Caco-2 (cell line): ENCODE results near the gene PARD3. TPM values are rescaled to one million over a fixed set of nuclear protein-coding genes. Genes with fewer than 3 reads are reported as not detected.

Source experiments
- BruUV-seq: library from RNA; stranded (reverse); fragments of 400-500 nt; replicated peaks from 2 replicates; lab custom pipeline; 2021; lab: Mats Ljungman, UMichigan
- CTCF ChIA-PET: fragments of 300-600 bp; sonication (Branson Sonifier 250); formaldehyde crosslinking; loops from one replicate; lab custom pipeline; 2022; ENCODE audit warnings: antibody characterized with exemption; lab: Charles Lee
- POLR2A ChIA-PET: fragments of 300-600 bp; sonication (Branson Sonifier 250); formaldehyde crosslinking; loops from one replicate; lab custom pipeline; 2022; ENCODE audit warnings: antibody characterized with exemption; lab: Charles Lee
- DNase-seq, 2 experiments: peaks; one replicate each; pipeline versions ENCODE4 v3.0.0 to v3.0.0-alpha.2; 2020 to 2022
- H3K27me3 ChIP-seq: replicated peaks from 2 replicates; pipeline ENCODE4 v1.6.0; 2011; ENCODE audit warnings: low read length; ENCODE audit not compliant: control insufficient read depth, insufficient read depth
- H3K36me3 ChIP-seq: 2 replicates; pipeline ENCODE4 v1.5.1; 2011; ENCODE audit warnings: low read length; ENCODE audit not compliant: control insufficient read depth, insufficient read depth
- H3K4me1 ChIP-seq: fragments of 250-450 bp; sonication (Bioruptor Pico); 2 replicates; pipeline ENCODE4 v1.5.1; 2020; ENCODE audit warnings: mild to moderate bottlenecking
- H3K4me3 ChIP-seq: 2 replicates; pipeline ENCODE4 v1.5.1; 2011; ENCODE audit warnings: low read depth, mild to moderate bottlenecking, control low read depth, low read length
- H3K9me3 ChIP-seq: fragments of 250-450 bp; sonication (Bioruptor Pico); 2 replicates; pipeline ENCODE4 v1.5.1; 2020; ENCODE audit warnings: mild to moderate bottlenecking, moderate library complexity
- H3K27ac Mint-ChIP-seq: one replicate; pipeline ENCODE4 v1.8.0; 2022; ENCODE audit warnings: mixed read lengths; ENCODE audit not compliant: unreplicated experiment
- H3K27me3 Mint-ChIP-seq: one replicate; pipeline ENCODE4 v1.8.0; 2022; ENCODE audit warnings: mixed read lengths; ENCODE audit not compliant: insufficient read depth, unreplicated experiment
- H3K36me3 Mint-ChIP-seq: one replicate; pipeline ENCODE4 v1.8.0; 2022; ENCODE audit warnings: mild to moderate bottlenecking, mixed read lengths; ENCODE audit not compliant: insufficient read depth, unreplicated experiment
- H3K4me1 Mint-ChIP-seq: one replicate; pipeline ENCODE4 v1.8.0; 2022; ENCODE audit warnings: low read depth, mixed read lengths; ENCODE audit not compliant: unreplicated experiment
- H3K4me3 Mint-ChIP-seq: one replicate; pipeline ENCODE4 v1.8.0; 2022; ENCODE audit warnings: mild to moderate bottlenecking, moderate library complexity, mixed read lengths; ENCODE audit not compliant: unreplicated experiment
- H3K9me3 Mint-ChIP-seq: one replicate; pipeline ENCODE4 v1.8.0; 2022; ENCODE audit warnings: mixed read lengths; ENCODE audit not compliant: unreplicated experiment
- CTCF ChIP-seq, 2 experiments: fragments of 200-600 bp in 1 of 2; IDR thresholded peaks; 1 replicate in 1 of 2; 2 replicates in 1 of 2; pipeline versions ENCODE4 v1.5.1 to v1.8.0; 2011 to 2022; ENCODE audit warnings: antibody characterized with exemption in 1 of 2, control low read depth in 1 of 2, inconsistent platforms in 1 of 2, low read depth in 1 of 2, low read length in 1 of 2, mild to moderate bottlenecking in 1 of 2, moderate library complexity in 1 of 2; ENCODE audit not compliant: insufficient read depth in 1 of 2, severe bottlenecking in 1 of 2, unreplicated experiment in 1 of 2
- intact Hi-C: fragments of 100-400 bp; cut with micrococcal nuclease; formaldehyde crosslinking; loops from one replicate; pipeline ENCODE4 v1.10.0; 2022; ENCODE audit not compliant: unreplicated experiment
- total RNA-seq: library from RNA; stranded (reverse); gene quantifications from 2 replicates; pipeline ENCODE4 v1.2.3, GENCODE V29; 2022

PARD3 gene
- total RNA-seq, 1 experiment from 2014 or later: 80.7 TPM

- H3K27me3 Mint-ChIP-seq: no peaks in the 10 kb centered on the region
- no peaks in the 10 kb centered on the region for H3K9me3 Mint-ChIP-seq
- H3K4me1 Mint-ChIP-seq: peaks cover 29% of the 10 kb centered on the region
- Histone ChIP-seq H3K4me1 (peaks cover 11% of the 10 kb centered on the region; the same call in 1 of the 2 replicates), H3K9me3 (no peaks in the 10 kb centered on the region), H3K36me3 (no peaks in the 10 kb centered on the region), H3K4me3 (no peak overlapping the region), H3K27me3 (no peaks in the 10 kb centered on the region)
- no peaks in the 10 kb centered on the region for H3K36me3 Mint-ChIP-seq
- ChIA-PET CTCF (interaction anchor here (1.0 to 2.6 kb wide), 8 partner anchors 8 to 162 kb away, joined by 3 to 10 read pairs (median 4); no protein-coding TSS in a partner anchor), POLR2A (no interaction called here)
- intact Hi-C loops: loop anchor here (2.0 kb wide), 1 partner anchor 150 kb away; no protein-coding TSS in a partner anchor
- no TSS peak for BruUV-seq
- TF ChIP-seq CTCF (IDR thresholded peaks at IDR 0.05; ENCODE audit: insufficient read depth in 1 of 2, low read depth in 1 of 2, low read length in 1 of 2, severe bottlenecking in 1 of 2, unreplicated experiment in 1 of 2): no peak
- H3K4me3 Mint-ChIP-seq: peak overlapping the region; percentile 76
- H3K27ac Mint-ChIP-seq: no peak overlapping the region
- no peak for DNase-seq
These were observed 2.0 kb upstream of the PARD3 start for GRCh38 chr10:34817054-34817453.

- Mint-ChIP-seq H3K27me3 (no peaks in the 10 kb centered on the region), H3K36me3 (no peaks in the 10 kb centered on the region), H3K9me3 (no peaks in the 10 kb centered on the region), H3K4me3 (peak overlapping the region; percentile 76), H3K27ac (no peak overlapping the region), H3K4me1 (peaks cover 30% of the 10 kb centered on the region)
- Histone ChIP-seq H3K27me3 (no peaks in the 10 kb centered on the region), H3K36me3 (no peaks in the 10 kb centered on the region), H3K4me3 (peak overlapping the region; percentile 92), H3K9me3 (no peaks in the 10 kb centered on the region), H3K4me1 (peaks cover 11% of the 10 kb centered on the region; the same call in 1 of the 2 replicates)
- TF ChIP-seq CTCF (IDR thresholded peaks at IDR 0.05; ENCODE audit: insufficient read depth in 1 of 2, low read depth in 1 of 2, low read length in 1 of 2, severe bottlenecking in 1 of 2, unreplicated experiment in 1 of 2): peak in 1 of 2 experiments; percentile 15
- ChIA-PET POLR2A (no interaction called here), CTCF (interaction anchor here (1.0 to 2.6 kb wide), 8 partner anchors 8 to 163 kb away, joined by 3 to 10 read pairs (median 4); no protein-coding TSS in a partner anchor)
- BruUV-seq: TSS peak; percentile 61
- DNase-seq: peak; percentile 51 to 55
- intact Hi-C loops: loop anchor here (2.0 kb wide), 1 partner anchor 150 kb away; no protein-coding TSS in a partner anchor
These were observed 1.5 kb upstream of the PARD3 start for GRCh38 chr10:34816501-34817002.

GRCh38 chr10:34816085-34816496, 995 bp upstream of the PARD3 start:
- Histone ChIP-seq H3K4me1 (peaks cover 11% of the 10 kb centered on the region; the same call in 1 of the 2 replicates), H3K27me3 (no peaks in the 10 kb centered on the region), H3K36me3 (no peaks in the 10 kb centered on the region), H3K9me3 (no peaks in the 10 kb centered on the region), H3K4me3 (peak overlapping the region; percentile 92)
- H3K4me3 Mint-ChIP-seq: peak overlapping the region; percentile 76
- ChIA-PET POLR2A (no interaction called here), CTCF (interaction anchor here (1.0 to 2.6 kb wide), 8 partner anchors 9 to 163 kb away, joined by 3 to 10 read pairs (median 4); no protein-coding TSS in a partner anchor)
- no TSS peak for BruUV-seq
- peaks cover 31% of the 10 kb centered on the region for H3K4me1 Mint-ChIP-seq
- intact Hi-C loops: loop anchor here (2.0 kb wide), 1 partner anchor 149 kb away; no protein-coding TSS in a partner anchor
- no peaks in the 10 kb centered on the region for H3K36me3 Mint-ChIP-seq
- peak in 1 of 2 experiments; percentile 23 for DNase-seq
- no peaks in the 10 kb centered on the region for H3K9me3 Mint-ChIP-seq
- H3K27ac Mint-ChIP-seq: peak overlapping the region; percentile 36
- no peak for TF ChIP-seq CTCF (IDR thresholded peaks at IDR 0.05; ENCODE audit: insufficient read depth in 1 of 2, low read depth in 1 of 2, low read length in 1 of 2, severe bottlenecking in 1 of 2, unreplicated experiment in 1 of 2)
- no peaks in the 10 kb centered on the region for H3K27me3 Mint-ChIP-seq
